Tibial nerve (tissue), 4 donors: ENCODE data around the gene RNU1-3. TPM values are rescaled to one million over a fixed set of nuclear protein-coding genes. Genes with fewer than 3 reads are reported as not detected.
A peak's percentile ranks its signal among the peaks of the same experiment; 100 is the strongest.
"Not testable (repeated sequence)": the region's sequence is repeated elsewhere in the genome, so short reads cannot be mapped to it uniquely, and the experiment has no call there.

ENCODE experiments used
- DNase-seq, 2 donors: peaks; one replicate each; pipeline ENCODE4 v3.0.0-alpha.2; 2019; ENCODE audit warnings: low spot score in 2 of 2
- H3K27ac ChIP-seq, 4 donors: fragments of 200-600 bp; sonication (generic) in 3 of 4; one replicate each; pipeline ENCODE4 v1.5.1; 2017 to 2019; ENCODE audit warnings: mild to moderate bottlenecking in 1 of 4
- H3K27me3 ChIP-seq, 2 donors: fragments of 200-600 bp; sonication (generic) in 1 of 2; one replicate each; pipeline versions ENCODE4 v1.5.1 to v1.6.0; 2017 to 2019
- H3K36me3 ChIP-seq, 3 donors: fragments of 200-600 bp; sonication (generic); one replicate each; pipeline ENCODE4 v1.5.1; 2018 to 2019
- H3K4me1 ChIP-seq, 4 donors: fragments of 200-600 bp; sonication (generic) in 3 of 4; one replicate each; pipeline ENCODE4 v1.5.1; 2017 to 2019
- H3K4me3 ChIP-seq, 4 donors: fragments of 200-600 bp; sonication (generic) in 3 of 4; one replicate each; pipeline ENCODE4 v1.5.1; 2017 to 2019; ENCODE audit warnings: mild to moderate bottlenecking in 1 of 4, moderate library complexity in 1 of 4
- H3K9me3 ChIP-seq, 4 donors: fragments of 200-600 bp; sonication (generic) in 3 of 4; one replicate each; pipeline ENCODE4 v1.5.1; 2017 to 2019
- CTCF ChIP-seq, 5 experiments: fragments of 200-600 bp in 3 of 5; fragments of 450-650 bp in 2 of 5; sonication (generic) in 3 of 5; IDR thresholded peaks; one replicate each; pipeline ENCODE4 v1.5.1; 2016 to 2019; ENCODE audit warnings: antibody characterized with exemption in 5 of 5, mild to moderate bottlenecking in 3 of 5, moderate library complexity in 2 of 5
- EP300 ChIP-seq, 2 donors: sonication (generic); formaldehyde crosslinking; IDR thresholded peaks; one replicate each; pipeline ENCODE4 v1.6.1; 2017; ENCODE audit warnings: antibody characterized with exemption in 2 of 2, mild to moderate bottlenecking in 1 of 2
- POLR2A ChIP-seq, 2 donors: fragments of 450-650 bp; IDR thresholded peaks; one replicate each; pipeline ENCODE4 v1.6.1; 2017; ENCODE audit warnings: antibody characterized with exemption in 2 of 2, mild to moderate bottlenecking in 2 of 2, moderate library complexity in 2 of 2
- WGBS, 2 donors: methylation state at CpG; one replicate each; pipeline ENCODE4 v1.1.5; 2018; 5-methylcytosine and 5-hydroxymethylcytosine counted together
- total RNA-seq, 4 donors: library from RNA; depleted of rRNA; stranded (reverse); fragments of >200 nt; gene quantifications; one replicate each; pipeline ENCODE4 v1.1.0, GENCODE V29; 2016

RNU1-3 gene
- total RNA-seq, 4 donors from 2014 or later = under 0.01 TPM

- H3K9me3 ChIP-seq = not testable (repeated sequence)
- peak overlapping the region; percentile 61 to 95 (median 71) for H3K4me3 ChIP-seq
- H3K27ac ChIP-seq = peak overlapping the region; percentile 74 to 89 (median 82)
- TF ChIP-seq EP300 (IDR thresholded peaks at IDR 0.05) (peak; percentile 87 to 90), CTCF (IDR thresholded peaks at IDR 0.05) (peak in 4 of 5 experiments; percentile 35 to 76 (median 69))
- H3K4me1 ChIP-seq = peaks cover 5 to 36% (median 29%) of the 10 kb centered on the region in 4 donors
- 9 to 10% methylated on average over 60 to 61 of the region's 61 CpGs for WGBS, 2 donors
- H3K36me3 ChIP-seq = peaks cover 0 to 14% (median 0%) of the 10 kb centered on the region in 3 donors
- peaks cover 0 to 14% of the 10 kb centered on the region in 2 donors for H3K27me3 ChIP-seq
- DNase-seq = peak; percentile 91 to 94
These were observed 22.1 kb downstream of the RNU1-3 start for GRCh38 chr1:16644482-16645270.

GRCh38 chr1:16644193-16644481, 22.6 kb downstream of the RNU1-3 start:
- H3K27me3 ChIP-seq = peaks cover 0 to 14% of the 10 kb centered on the region in 2 donors
- 0 to 1% methylated on average over 16 of the region's 16 CpGs for WGBS, 2 donors
- no peak for TF ChIP-seq CTCF (IDR thresholded peaks at IDR 0.05)
- no peak for TF ChIP-seq EP300 (IDR thresholded peaks at IDR 0.05)
- TF ChIP-seq POLR2A (IDR thresholded peaks at IDR 0.05) = no peak

GRCh38 chr1:16643476-16644192, 23.1 kb downstream of the RNU1-3 start:
- peaks cover 0 to 21% (median 0%) of the 10 kb centered on the region in 3 donors for H3K36me3 ChIP-seq
- WGBS, 2 donors = 27 to 32% methylated on average over 12 of the region's 12 CpGs
- not testable (repeated sequence) for H3K9me3 ChIP-seq
- peaks cover 0 to 12% of the 10 kb centered on the region in 2 donors for H3K27me3 ChIP-seq
- peak overlapping the region; percentile 61 to 95 (median 71) for H3K4me3 ChIP-seq
- H3K27ac ChIP-seq = peak overlapping the region in 2 of 4 donors; percentile 79 to 89
- DNase-seq = peak in 1 of 2 donors; percentile 12
- peaks cover 5 to 36% (median 29%) of the 10 kb centered on the region in 4 donors for H3K4me1 ChIP-seq

More at GRCh38 chr1:16644193-16644481, 22.6 kb downstream of the RNU1-3 start:
- no peaks in the 10 kb centered on the region for H3K9me3 ChIP-seq
- peaks cover 0 to 20% (median 0%) of the 10 kb centered on the region in 3 donors for H3K36me3 ChIP-seq
- no peak for DNase-seq
- H3K4me1 ChIP-seq = peaks cover 5 to 36% (median 29%) of the 10 kb centered on the region in 4 donors
- H3K4me3 ChIP-seq = peak overlapping the region; percentile 61 to 95 (median 71)
- H3K27ac ChIP-seq = peak overlapping the region; percentile 74 to 89 (median 82)

- Histone ChIP-seq H3K4me1 (peaks cover 5 to 36% (median 29%) of the 10 kb centered on the region in 4 donors), H3K36me3 (peaks cover 0 to 21% (median 0%) of the 10 kb centered on the region in 3 donors), H3K27ac (peak overlapping the region in 1 of 4 donors; percentile 29), H3K4me3 (peak overlapping the region in 1 of 4 donors; percentile 61)
- not testable (repeated sequence) for H3K9me3 ChIP-seq, H3K27me3 ChIP-seq
- peak in 1 of 2 donors; percentile 12 for DNase-seq
- WGBS, 2 donors = 89 to 92% methylated on average over 4 of the region's 4 CpGs
These were observed 23.7 kb downstream of the RNU1-3 start for GRCh38 chr1:16643001-16643411.

- DNase-seq = not testable (repeated sequence)
These were observed 24.5 kb downstream of the RNU1-3 start for GRCh38 chr1:16642025-16642966.

GRCh38 chr1:16641159-16641975, 25.4 kb downstream of the RNU1-3 start:
- H3K4me1 ChIP-seq = peaks cover 5 to 36% (median 29%) of the 10 kb centered on the region in 4 donors
- H3K4me3 ChIP-seq, H3K9me3 ChIP-seq, DNase-seq, H3K27me3 ChIP-seq, H3K27ac ChIP-seq: not testable (repeated sequence)
- H3K36me3 ChIP-seq = peaks cover 0 to 26% (median 0%) of the 10 kb centered on the region in 3 donors
- 92 to 94% methylated on average over 8 of the region's 8 CpGs for WGBS, 2 donors

More at GRCh38 chr1:16642025-16642966, 24.5 kb downstream of the RNU1-3 start:
- H3K27me3 ChIP-seq, H3K4me3 ChIP-seq, H3K9me3 ChIP-seq: not testable (repeated sequence)
- WGBS, 2 donors = 72 to 78% methylated on average over 8 of the region's 9 CpGs
- peak overlapping the region in 1 of 4 donors; percentile 29 for H3K27ac ChIP-seq
- peaks cover 0 to 21% (median 0%) of the 10 kb centered on the region in 3 donors for H3K36me3 ChIP-seq
- peaks cover 5 to 36% (median 29%) of the 10 kb centered on the region in 4 donors for H3K4me1 ChIP-seq

GRCh38 chr1:16639091-16640031, 27.4 kb downstream of the RNU1-3 start:
- 63 to 65% methylated on average over 11 of the region's 11 CpGs for WGBS, 2 donors
- not testable (repeated sequence) for H3K27ac ChIP-seq, H3K9me3 ChIP-seq, H3K27me3 ChIP-seq, H3K4me3 ChIP-seq
- Histone ChIP-seq H3K4me1 (peaks cover 5 to 29% (median 22%) of the 10 kb centered on the region in 4 donors), H3K36me3 (peaks cover 0 to 37% (median 0%) of the 10 kb centered on the region in 3 donors)
- DNase-seq = peak in 1 of 2 donors; percentile 9

- H3K36me3 ChIP-seq = peaks cover 0 to 48% (median 3%) of the 10 kb centered on the region in 3 donors
- not testable (repeated sequence) for H3K27me3 ChIP-seq, H3K9me3 ChIP-seq, H3K27ac ChIP-seq, H3K4me3 ChIP-seq
- peaks cover 4 to 20% (median 14%) of the 10 kb centered on the region in 4 donors for H3K4me1 ChIP-seq
- 89 to 93% methylated on average over 6 of the region's 6 CpGs for whole genome bisulfite sequencing, 2 donors
- peak in 1 of 2 donors; percentile 12 for DNase-seq
These were observed 28.6 kb downstream of the RNU1-3 start for GRCh38 chr1:16637941-16638778.
